H1 (cell line): ENCODE results near the gene FGFR2. TPM values are rescaled to one million over a fixed set of nuclear protein-coding genes. Genes with fewer than 3 reads are reported as not detected.

Experiments
- ASH2L ChIP-seq: fragments of 200-600, 300-600 bp; sonication (generic); IDR thresholded peaks from one replicate; pipeline ENCODE4 v1.7.1; 2017; ENCODE audit warnings: low read length
- CHD2 ChIP-seq: IDR thresholded peaks from 2 replicates; pipeline ENCODE4 v1.6.1; 2012; ENCODE audit warnings: low read length, improper control_type of control experiment
- CTBP2 ChIP-seq: IDR thresholded peaks from 2 replicates; pipeline ENCODE4 v1.7.0; 2011; ENCODE audit warnings: borderline replicate concordance, mild to moderate bottlenecking, moderate library complexity, mixed read lengths, low read length; ENCODE audit not compliant: insufficient read depth, insufficient read length
- HDAC6 ChIP-seq: IDR thresholded peaks from one replicate; pipeline ENCODE4 v1.7.1; 2012; ENCODE audit warnings: low read depth, mild to moderate bottlenecking, inconsistent platforms, low read length, moderate library complexity
- RAD21 ChIP-seq, 2 experiments: IDR thresholded peaks in 1 of 2; conservative IDR thresholded peaks in 1 of 2; 2 replicates each; pipeline ENCODE4 v1.6.1; 2011; ENCODE audit warnings: low read depth in 2 of 2, low read length in 2 of 2, improper control_type of control experiment in 1 of 2, inconsistent platforms in 1 of 2, mild to moderate bottlenecking in 1 of 2, moderate library complexity in 1 of 2
- SP2 ChIP-seq: IDR thresholded peaks from 2 replicates; pipeline ENCODE4 v1.6.1; 2012; ENCODE audit warnings: mild to moderate bottlenecking, low read length, inconsistent platforms
- polyA plus RNA-seq, 7 experiments: library from polyadenylated mRNA; depleted of rRNA in 3 of 7; stranded (reverse) in 5 of 7; unstranded in 2 of 7; fragments of >200 nt in 5 of 7; fragments of 200-250 nt in 2 of 7; gene quantifications; 1 replicate in 5 of 7; 2 replicates in 1 of 7; 4 replicates in 1 of 7; pipeline versions ENCODE4 v1.2.1 to v1.2.3, GENCODE V29; 2011 to 2013; ENCODE audit warnings: missing spikeins in 2 of 7, mixed read lengths in 2 of 7
- total RNA-seq: library from RNA; stranded (reverse); fragmentation: NEBNext Ultra II Directional; extraction: Animal tissue kit (Norgen Biotek cat#: 25700); gene quantifications from 2 replicates; pipeline ENCODE4 v1.2.1, GENCODE V29; 2021
- TF ChIP-seq, protein P1 (sequence below): fragments of 300-600 bp; sonication (generic); IDR thresholded peaks from 2 replicates; pipeline ENCODE4 v1.7.1; 2012; ENCODE audit warnings: low read length, moderate library complexity, mild to moderate bottlenecking, inconsistent platforms; ENCODE audit not compliant: insufficient replicate concordance
- TF ChIP-seq, protein P2 (sequence below): IDR thresholded peaks from 2 replicates; pipeline ENCODE4 v1.6.1; 2012; ENCODE audit warnings: low read length, inconsistent platforms

Gene FGFR2
- total and polyA plus RNA-seq, 2 of the 8 experiments (the other 6 are each of a cell fraction or from before 2014, with no cell fraction given) = 50.2 to 81.2 TPM

DNA sequence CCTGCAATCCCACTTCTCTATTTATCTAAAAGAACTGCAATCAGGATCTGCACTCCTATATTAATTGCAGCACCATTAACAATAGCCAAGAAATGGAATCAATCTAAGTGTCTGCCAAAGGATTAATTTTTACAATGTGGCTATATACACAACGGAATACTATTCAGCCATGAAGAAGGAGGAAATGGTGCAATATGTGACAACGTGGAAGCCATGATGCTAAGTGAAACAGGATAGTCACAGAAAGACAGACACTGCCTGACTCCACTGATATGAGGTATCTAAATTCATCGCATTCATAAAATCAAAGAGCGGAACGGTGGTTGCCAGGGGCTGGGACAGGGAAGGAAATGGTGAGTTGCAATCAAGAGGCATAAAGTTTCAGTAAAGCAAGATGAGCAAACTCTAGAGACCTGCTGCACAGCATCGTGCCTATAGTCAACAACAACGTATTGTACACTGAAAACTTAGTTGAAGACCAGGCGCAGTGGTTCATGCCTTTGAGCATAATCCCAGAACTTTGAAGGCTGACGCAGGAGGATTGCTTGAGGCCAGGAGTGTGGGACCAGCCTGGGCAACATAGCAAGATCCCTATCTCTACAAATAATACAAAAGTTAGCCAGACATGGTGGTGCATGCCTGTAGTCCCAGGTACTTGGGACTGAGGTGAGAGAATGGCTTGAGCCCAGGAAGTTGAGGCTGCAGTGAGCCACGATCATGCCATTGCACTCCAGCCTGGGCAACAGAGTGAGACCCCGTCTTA lies 76.3 kb downstream of the FGFR2 start (continued):
- TF ChIP-seq, protein P1, sequence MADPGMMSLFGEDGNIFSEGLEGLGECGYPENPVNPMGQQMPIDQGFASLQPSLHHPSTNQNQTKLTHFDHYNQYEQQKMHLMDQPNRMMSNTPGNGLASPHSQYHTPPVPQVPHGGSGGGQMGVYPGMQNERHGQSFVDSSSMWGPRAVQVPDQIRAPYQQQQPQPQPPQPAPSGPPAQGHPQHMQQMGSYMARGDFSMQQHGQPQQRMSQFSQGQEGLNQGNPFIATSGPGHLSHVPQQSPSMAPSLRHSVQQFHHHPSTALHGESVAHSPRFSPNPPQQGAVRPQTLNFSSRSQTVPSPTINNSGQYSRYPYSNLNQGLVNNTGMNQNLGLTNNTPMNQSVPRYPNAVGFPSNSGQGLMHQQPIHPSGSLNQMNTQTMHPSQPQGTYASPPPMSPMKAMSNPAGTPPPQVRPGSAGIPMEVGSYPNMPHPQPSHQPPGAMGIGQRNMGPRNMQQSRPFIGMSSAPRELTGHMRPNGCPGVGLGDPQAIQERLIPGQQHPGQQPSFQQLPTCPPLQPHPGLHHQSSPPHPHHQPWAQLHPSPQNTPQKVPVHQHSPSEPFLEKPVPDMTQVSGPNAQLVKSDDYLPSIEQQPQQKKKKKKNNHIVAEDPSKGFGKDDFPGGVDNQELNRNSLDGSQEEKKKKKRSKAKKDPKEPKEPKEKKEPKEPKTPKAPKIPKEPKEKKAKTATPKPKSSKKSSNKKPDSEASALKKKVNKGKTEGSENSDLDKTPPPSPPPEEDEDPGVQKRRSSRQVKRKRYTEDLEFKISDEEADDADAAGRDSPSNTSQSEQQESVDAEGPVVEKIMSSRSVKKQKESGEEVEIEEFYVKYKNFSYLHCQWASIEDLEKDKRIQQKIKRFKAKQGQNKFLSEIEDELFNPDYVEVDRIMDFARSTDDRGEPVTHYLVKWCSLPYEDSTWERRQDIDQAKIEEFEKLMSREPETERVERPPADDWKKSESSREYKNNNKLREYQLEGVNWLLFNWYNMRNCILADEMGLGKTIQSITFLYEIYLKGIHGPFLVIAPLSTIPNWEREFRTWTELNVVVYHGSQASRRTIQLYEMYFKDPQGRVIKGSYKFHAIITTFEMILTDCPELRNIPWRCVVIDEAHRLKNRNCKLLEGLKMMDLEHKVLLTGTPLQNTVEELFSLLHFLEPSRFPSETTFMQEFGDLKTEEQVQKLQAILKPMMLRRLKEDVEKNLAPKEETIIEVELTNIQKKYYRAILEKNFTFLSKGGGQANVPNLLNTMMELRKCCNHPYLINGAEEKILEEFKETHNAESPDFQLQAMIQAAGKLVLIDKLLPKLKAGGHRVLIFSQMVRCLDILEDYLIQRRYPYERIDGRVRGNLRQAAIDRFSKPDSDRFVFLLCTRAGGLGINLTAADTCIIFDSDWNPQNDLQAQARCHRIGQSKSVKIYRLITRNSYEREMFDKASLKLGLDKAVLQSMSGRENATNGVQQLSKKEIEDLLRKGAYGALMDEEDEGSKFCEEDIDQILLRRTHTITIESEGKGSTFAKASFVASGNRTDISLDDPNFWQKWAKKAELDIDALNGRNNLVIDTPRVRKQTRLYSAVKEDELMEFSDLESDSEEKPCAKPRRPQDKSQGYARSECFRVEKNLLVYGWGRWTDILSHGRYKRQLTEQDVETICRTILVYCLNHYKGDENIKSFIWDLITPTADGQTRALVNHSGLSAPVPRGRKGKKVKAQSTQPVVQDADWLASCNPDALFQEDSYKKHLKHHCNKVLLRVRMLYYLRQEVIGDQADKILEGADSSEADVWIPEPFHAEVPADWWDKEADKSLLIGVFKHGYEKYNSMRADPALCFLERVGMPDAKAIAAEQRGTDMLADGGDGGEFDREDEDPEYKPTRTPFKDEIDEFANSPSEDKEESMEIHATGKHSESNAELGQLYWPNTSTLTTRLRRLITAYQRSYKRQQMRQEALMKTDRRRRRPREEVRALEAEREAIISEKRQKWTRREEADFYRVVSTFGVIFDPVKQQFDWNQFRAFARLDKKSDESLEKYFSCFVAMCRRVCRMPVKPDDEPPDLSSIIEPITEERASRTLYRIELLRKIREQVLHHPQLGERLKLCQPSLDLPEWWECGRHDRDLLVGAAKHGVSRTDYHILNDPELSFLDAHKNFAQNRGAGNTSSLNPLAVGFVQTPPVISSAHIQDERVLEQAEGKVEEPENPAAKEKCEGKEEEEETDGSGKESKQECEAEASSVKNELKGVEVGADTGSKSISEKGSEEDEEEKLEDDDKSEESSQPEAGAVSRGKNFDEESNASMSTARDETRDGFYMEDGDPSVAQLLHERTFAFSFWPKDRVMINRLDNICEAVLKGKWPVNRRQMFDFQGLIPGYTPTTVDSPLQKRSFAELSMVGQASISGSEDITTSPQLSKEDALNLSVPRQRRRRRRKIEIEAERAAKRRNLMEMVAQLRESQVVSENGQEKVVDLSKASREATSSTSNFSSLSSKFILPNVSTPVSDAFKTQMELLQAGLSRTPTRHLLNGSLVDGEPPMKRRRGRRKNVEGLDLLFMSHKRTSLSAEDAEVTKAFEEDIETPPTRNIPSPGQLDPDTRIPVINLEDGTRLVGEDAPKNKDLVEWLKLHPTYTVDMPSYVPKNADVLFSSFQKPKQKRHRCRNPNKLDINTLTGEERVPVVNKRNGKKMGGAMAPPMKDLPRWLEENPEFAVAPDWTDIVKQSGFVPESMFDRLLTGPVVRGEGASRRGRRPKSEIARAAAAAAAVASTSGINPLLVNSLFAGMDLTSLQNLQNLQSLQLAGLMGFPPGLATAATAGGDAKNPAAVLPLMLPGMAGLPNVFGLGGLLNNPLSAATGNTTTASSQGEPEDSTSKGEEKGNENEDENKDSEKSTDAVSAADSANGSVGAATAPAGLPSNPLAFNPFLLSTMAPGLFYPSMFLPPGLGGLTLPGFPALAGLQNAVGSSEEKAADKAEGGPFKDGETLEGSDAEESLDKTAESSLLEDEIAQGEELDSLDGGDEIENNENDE = no peak
- TF ChIP-seq, protein P2, sequence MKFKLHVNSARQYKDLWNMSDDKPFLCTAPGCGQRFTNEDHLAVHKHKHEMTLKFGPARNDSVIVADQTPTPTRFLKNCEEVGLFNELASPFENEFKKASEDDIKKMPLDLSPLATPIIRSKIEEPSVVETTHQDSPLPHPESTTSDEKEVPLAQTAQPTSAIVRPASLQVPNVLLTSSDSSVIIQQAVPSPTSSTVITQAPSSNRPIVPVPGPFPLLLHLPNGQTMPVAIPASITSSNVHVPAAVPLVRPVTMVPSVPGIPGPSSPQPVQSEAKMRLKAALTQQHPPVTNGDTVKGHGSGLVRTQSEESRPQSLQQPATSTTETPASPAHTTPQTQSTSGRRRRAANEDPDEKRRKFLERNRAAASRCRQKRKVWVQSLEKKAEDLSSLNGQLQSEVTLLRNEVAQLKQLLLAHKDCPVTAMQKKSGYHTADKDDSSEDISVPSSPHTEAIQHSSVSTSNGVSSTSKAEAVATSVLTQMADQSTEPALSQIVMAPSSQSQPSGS = no peak
- TF ChIP-seq ASH2L (no peak), HDAC6 (no peak), SP2 (no peak), CTBP2 (no peak), RAD21 (IDR thresholded peaks at IDR 0.05 in 1 of 2, conservative IDR thresholded peaks at IDR 0.05 in 1 of 2; ENCODE audit: low read depth in 2 of 2, low read length in 2 of 2) (no peak), CHD2 (no peak)
